K562 (cell line): ENCODE measurements around the gene CXCL6. TPM values are rescaled to one million over a fixed set of nuclear protein-coding genes. Genes with fewer than 3 reads are reported as not detected.

ENCODE experiments used
- ATAC-seq: fragments of 200-7000 bp; cut with Tn5 transposase; 3 replicates; pipeline ENCODE4 v1.9.1; 2020; ENCODE audit warnings: moderate library complexity
- BruUV-seq: library from RNA; stranded (reverse); fragments of 400-500 nt; replicated peaks from 2 replicates; lab custom pipeline; 2021; lab: Mats Ljungman, UMichigan
- CTCF ChIA-PET: fragments of 300-600 bp; formaldehyde crosslinking; extraction: SDS; loops from one replicate; lab custom pipeline; 2021; ENCODE audit warnings: low intra/inter-chr PET ratio; lab: Yijun Ruan, JAX
- POLR2A ChIA-PET: fragments of 300-600, 350-650 bp; sonication (Branson Sonifier 250); formaldehyde crosslinking; extraction: SDS; loops from one replicate; lab custom pipeline; 2021; ENCODE audit warnings: antibody characterized with exemption, inconsistent platforms; lab: Yijun Ruan, JAX
- DNase-seq, 4 experiments: peaks; one replicate each; pipeline versions ENCODE4 v3.0.0 to v3.0.0-alpha.2; 2011 to 2018; ENCODE audit warnings: low spot score in 3 of 4, mixed read lengths in 3 of 4; ENCODE audit errors: extremely low read depth in 1 of 4
- FAIRE-seq: peaks from 2 replicates; lab custom pipeline; 2011; peaks lifted over from hg19 to GRCh38; lab: Jason Lieb, UNC
- H2AFZ ChIP-seq: 2 replicates; pipeline ENCODE4 v1.6.0; 2011; ENCODE audit warnings: low read depth, low read length, control low read depth, inconsistent platforms
- H3K27ac ChIP-seq: fragments of 200-600 bp; 3 replicates; pipeline ENCODE4 v1.8.0; 2011; ENCODE audit warnings: low read depth, mild to moderate bottlenecking, control low read depth, inconsistent platforms, low read length, moderate library complexity, mixed read lengths; ENCODE audit errors: extremely low read depth
- H3K27me3 ChIP-seq, 2 experiments: fragments of 300-600 bp in 1 of 2; 2 replicates in 1 of 2; 3 replicates in 1 of 2; pipeline versions ENCODE4 v1.6.0 to v1.8.0; 2011; ENCODE audit warnings: inconsistent platforms in 2 of 2, low read length in 2 of 2, mild to moderate bottlenecking in 1 of 2, mixed read lengths in 1 of 2, moderate library complexity in 1 of 2; ENCODE audit not compliant: control insufficient read depth in 2 of 2, insufficient read depth in 2 of 2
- H3K36me3 ChIP-seq: fragments of 300-600 bp; 3 replicates; pipeline ENCODE4 v1.8.0; 2011; ENCODE audit warnings: mild to moderate bottlenecking, low read length, inconsistent platforms; ENCODE audit not compliant: control insufficient read depth, insufficient read depth
- H3K4me1 ChIP-seq, 2 experiments: fragments of 200-600 bp in 1 of 2; replicated peaks in 1 of 2; 2 replicates in 1 of 2; 3 replicates in 1 of 2; pipeline versions ENCODE4 v1.5.1 to v1.8.0; 2011; ENCODE audit warnings: inconsistent platforms in 2 of 2, low read length in 2 of 2, mild to moderate bottlenecking in 1 of 2, mixed read lengths in 1 of 2, moderate library complexity in 1 of 2; ENCODE audit not compliant: control insufficient read depth in 2 of 2, insufficient read depth in 2 of 2
- H3K4me2 ChIP-seq: 2 replicates; pipeline ENCODE4 v1.6.1; 2011; ENCODE audit warnings: low read length, control low read depth, inconsistent platforms, mixed read lengths; ENCODE audit not compliant: insufficient read depth
- H3K4me3 ChIP-seq: fragments of 200-600 bp; sonication (generic), shearing (Covaris generic); 2 replicates; pipeline ENCODE4 v1.5.1; 2016; ENCODE audit warnings: control low read depth, inconsistent platforms
- H3K79me2 ChIP-seq: fragments of 200-600 bp; 3 replicates; pipeline ENCODE4 v1.8.0; 2011; ENCODE audit warnings: low read length, inconsistent platforms; ENCODE audit not compliant: control insufficient read depth, insufficient read depth
- H3K9ac ChIP-seq, 2 experiments: 2 replicates each; pipeline versions ENCODE4 v1.6.0 to v1.6.1; 2011; ENCODE audit warnings: low read depth in 2 of 2, low read length in 2 of 2, control low read depth in 1 of 2, inconsistent platforms in 1 of 2, mild to moderate bottlenecking in 1 of 2, mixed read lengths in 1 of 2; ENCODE audit not compliant: insufficient read depth in 1 of 2
- H3K9me1 ChIP-seq: one replicate; pipeline ENCODE4 v1.6.0; 2011; ENCODE audit warnings: inconsistent platforms, mild to moderate bottlenecking, low read length, moderate library complexity; ENCODE audit not compliant: control insufficient read depth, insufficient read depth
- H3K9me3 ChIP-seq: replicated peaks from 2 replicates; pipeline ENCODE4 v1.5.1; 2011; ENCODE audit warnings: low read depth, low read length, inconsistent platforms; ENCODE audit not compliant: control insufficient read depth, insufficient read depth
- H4K20me1 ChIP-seq: replicated peaks from 2 replicates; pipeline ENCODE4 v1.6.1; 2011; ENCODE audit warnings: low read length, inconsistent platforms, mixed read lengths; ENCODE audit not compliant: control insufficient read depth, insufficient read depth
- ARID2 ChIP-seq: fragments of 450-650 bp; IDR thresholded peaks from 2 replicates; pipeline ENCODE4 v1.6.1; 2017; ENCODE audit warnings: antibody characterized with exemption, mild to moderate bottlenecking
- HDGF ChIP-seq: fragments of 450-650 bp; IDR thresholded peaks from 2 replicates; pipeline ENCODE4 v1.6.1; 2016
- TCF7L2 ChIP-seq: fragments of 150-350 bp; IDR thresholded peaks from 2 replicates; pipeline ENCODE4 v1.6.1; 2016; ENCODE audit warnings: low read depth, mild to moderate bottlenecking, low read length, moderate library complexity
- ZC3H4 ChIP-seq: sonication (generic); formaldehyde crosslinking; IDR thresholded peaks from 2 replicates; pipeline ENCODE4 v1.9.0; 2021; ENCODE audit warnings: missing genetic modification reagents, borderline replicate concordance
- WGBS: fragments of 100-300 bp; shearing (Covaris generic); methylation state at CpG from one replicate; pipeline ENCODE4 v1.1.6; 2016; ENCODE audit warnings: low coverage, mixed read lengths; ENCODE audit not compliant: insufficient coverage; ENCODE audit errors: missing lambda C conversion rate; 5-methylcytosine and 5-hydroxymethylcytosine counted together
- in situ Hi-C: fragments of 300-500 bp; cut with MboI; formaldehyde crosslinking; loops from 4 replicates; pipeline ENCODE4 v1.15.0; 2018; ENCODE audit warnings: inconsistent platforms, mixed read lengths
- intact Hi-C: fragments of 100-400 bp; cut with micrococcal nuclease; formaldehyde crosslinking; loops from 2 replicates; pipeline ENCODE4 v1.14.2; 2022
- polyA plus RNA-seq, 8 experiments: library from polyadenylated mRNA; depleted of rRNA in 4 of 8; stranded (reverse) in 5 of 8; unstranded in 3 of 8; fragments of >200 nt; fragmentation: Nextera tagmentation in 2 of 8; fragmentation: Illumina TruSeq in 1 of 8; extraction: Ambion mirVana in 2 of 8; extraction: Trizol in 1 of 8; gene quantifications; 2 replicates each; pipeline versions ENCODE4 v1.2.1 to v1.2.3, GENCODE V29; 2011 to 2014; ENCODE audit warnings: inconsistent platforms in 1 of 8, missing spikeins in 1 of 8
- total RNA-seq, 7 experiments: library from RNA; depleted of rRNA in 6 of 7; stranded (reverse); fragments of >200 nt in 6 of 7; fragmentation: Illumina TruSeq in 2 of 7; extraction: Trizol in 2 of 7; gene quantifications; 2 replicates each; pipeline versions ENCODE4 v1.2.1 to v1.2.3, GENCODE V29; 2011 to 2021; ENCODE audit warnings: low replicate concordance in 1 of 7
- TF ChIP-seq, protein P1 (sequence below): fragments of 450-650 bp; IDR thresholded peaks from 2 replicates; pipeline ENCODE4 v1.6.1; 2014; ENCODE audit warnings: low read depth, mild to moderate bottlenecking, moderate library complexity, borderline replicate concordance
- TF ChIP-seq, protein P2 (sequence below), 2 experiments: fragments of 450-650 bp; IDR thresholded peaks; 2 replicates each; pipeline ENCODE4 v1.6.1; 2016; ENCODE audit warnings: mild to moderate bottlenecking in 2 of 2, borderline replicate concordance in 1 of 2, low read depth in 1 of 2, moderate library complexity in 1 of 2

Gene CXCL6
- total and polyA plus RNA-seq, 9 of the 15 experiments (the other 6 are each of a cell fraction or from before 2014, with no cell fraction given) = not detected

DNA sequence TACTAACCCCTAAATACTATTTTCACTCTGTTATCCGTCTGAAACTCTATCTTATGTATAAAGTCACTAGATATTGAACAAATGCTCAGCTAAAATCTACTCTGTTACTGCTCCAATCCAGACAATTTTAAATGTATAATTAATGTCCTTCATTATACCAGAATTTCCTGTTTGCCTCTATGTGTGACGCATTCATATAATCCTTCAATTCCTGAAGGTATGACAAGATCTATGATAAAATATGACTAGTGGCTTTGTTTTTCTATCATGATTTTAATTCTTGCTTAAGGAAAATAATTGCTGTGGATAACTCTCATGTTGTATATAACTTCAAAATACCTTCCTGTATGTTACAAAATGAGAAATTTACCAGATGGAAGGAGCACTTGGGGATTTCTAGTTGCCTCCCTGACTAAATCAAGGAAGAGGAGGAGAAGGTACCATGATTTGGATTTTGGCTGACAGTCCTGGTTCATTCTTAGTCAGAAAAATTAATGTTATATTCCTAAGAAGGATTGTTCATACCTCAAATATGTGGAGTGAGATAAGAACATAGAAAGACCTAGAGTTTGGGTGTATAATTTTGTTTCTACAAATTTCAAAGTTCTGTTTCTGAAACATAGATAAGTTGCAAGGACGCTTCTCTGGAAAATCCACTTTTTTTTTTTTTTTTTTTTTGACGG lies 4.9 kb downstream of the CXCL6 start:
- WGBS = 79% methylated on average over 2 of the region's 4 CpGs
- DNase-seq (no peak), FAIRE-seq (no peak), ATAC-seq (no peak)
- TF ChIP-seq TCF7L2 (no peak), ARID2 (no peak), HDGF (no peak)
- TF ChIP-seq, protein P1, sequence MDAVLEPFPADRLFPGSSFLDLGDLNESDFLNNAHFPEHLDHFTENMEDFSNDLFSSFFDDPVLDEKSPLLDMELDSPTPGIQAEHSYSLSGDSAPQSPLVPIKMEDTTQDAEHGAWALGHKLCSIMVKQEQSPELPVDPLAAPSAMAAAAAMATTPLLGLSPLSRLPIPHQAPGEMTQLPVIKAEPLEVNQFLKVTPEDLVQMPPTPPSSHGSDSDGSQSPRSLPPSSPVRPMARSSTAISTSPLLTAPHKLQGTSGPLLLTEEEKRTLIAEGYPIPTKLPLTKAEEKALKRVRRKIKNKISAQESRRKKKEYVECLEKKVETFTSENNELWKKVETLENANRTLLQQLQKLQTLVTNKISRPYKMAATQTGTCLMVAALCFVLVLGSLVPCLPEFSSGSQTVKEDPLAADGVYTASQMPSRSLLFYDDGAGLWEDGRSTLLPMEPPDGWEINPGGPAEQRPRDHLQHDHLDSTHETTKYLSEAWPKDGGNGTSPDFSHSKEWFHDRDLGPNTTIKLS = no peak
- H3K4me3 ChIP-seq = no peak overlapping the region
- no TSS peak for BruUV-seq
- no peak overlapping the region for H3K27ac ChIP-seq
- no peak overlapping the region for H3K9ac ChIP-seq
- no peaks in the 10 kb centered on the region for H3K36me3 ChIP-seq
- ChIA-PET CTCF (no interaction called here), POLR2A (no interaction called here)
- H3K4me2 ChIP-seq = no peak overlapping the region
- no peaks in the 10 kb centered on the region for H3K27me3 ChIP-seq
- in situ Hi-C loops (no loop called here), intact Hi-C loops (no loop called here)
- H3K9me1 ChIP-seq = no peaks in the 10 kb centered on the region
- peaks cover 0 to 5% of the 10 kb centered on the region in 2 experiments; a peak in 2 of 5 replicates for H3K4me1 ChIP-seq
- no peaks in the 10 kb centered on the region for H3K79me2 ChIP-seq
- H4K20me1 ChIP-seq = no peaks in the 10 kb centered on the region
- H3K9me3 ChIP-seq = no peaks in the 10 kb centered on the region
- no peak overlapping the region for H2AFZ ChIP-seq

DNA sequence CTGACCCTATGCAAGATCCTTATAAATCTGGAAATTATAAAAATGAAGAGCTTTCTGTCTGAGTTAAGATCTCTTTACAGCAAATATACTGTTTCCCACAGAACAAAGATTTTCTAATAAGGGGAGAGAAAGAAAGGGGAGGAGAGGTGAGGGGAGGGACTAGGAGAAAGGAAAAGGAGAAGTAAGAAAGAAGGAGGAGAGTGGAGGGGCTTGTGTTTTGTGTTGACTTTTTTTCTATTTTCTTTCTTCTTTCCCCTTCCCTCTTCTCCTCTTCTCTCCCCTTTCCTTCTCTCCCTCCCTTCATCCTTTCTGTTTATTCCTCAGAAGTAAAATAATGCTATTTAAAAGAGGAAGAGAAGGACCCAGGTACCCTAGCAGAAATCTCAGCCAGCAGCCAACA lies 6.2 kb downstream of the CXCL6 start:
- no peak overlapping the region for H3K4me2 ChIP-seq
- no peak overlapping the region for H3K9ac ChIP-seq
- H3K4me1 ChIP-seq = peaks cover 0 to 5% of the 10 kb centered on the region in 2 experiments; a peak in 2 of 5 replicates
- no peak overlapping the region for H2AFZ ChIP-seq
- ChIA-PET CTCF (no interaction called here), POLR2A (no interaction called here)
- no TSS peak for BruUV-seq
- no peak for ATAC-seq
- H3K27me3 ChIP-seq = no peaks in the 10 kb centered on the region
- H3K79me2 ChIP-seq = no peaks in the 10 kb centered on the region
- H3K9me3 ChIP-seq = no peaks in the 10 kb centered on the region
- no peak overlapping the region for H3K4me3 ChIP-seq
- no peak overlapping the region for H3K27ac ChIP-seq
- intact Hi-C loops = no loop called here
- FAIRE-seq = no peak
- no peak for DNase-seq
- no peaks in the 10 kb centered on the region for H4K20me1 ChIP-seq
- in situ Hi-C loops = no loop called here
- no peaks in the 10 kb centered on the region for H3K9me1 ChIP-seq
- no peaks in the 10 kb centered on the region for H3K36me3 ChIP-seq
- TF ChIP-seq, protein P2, sequence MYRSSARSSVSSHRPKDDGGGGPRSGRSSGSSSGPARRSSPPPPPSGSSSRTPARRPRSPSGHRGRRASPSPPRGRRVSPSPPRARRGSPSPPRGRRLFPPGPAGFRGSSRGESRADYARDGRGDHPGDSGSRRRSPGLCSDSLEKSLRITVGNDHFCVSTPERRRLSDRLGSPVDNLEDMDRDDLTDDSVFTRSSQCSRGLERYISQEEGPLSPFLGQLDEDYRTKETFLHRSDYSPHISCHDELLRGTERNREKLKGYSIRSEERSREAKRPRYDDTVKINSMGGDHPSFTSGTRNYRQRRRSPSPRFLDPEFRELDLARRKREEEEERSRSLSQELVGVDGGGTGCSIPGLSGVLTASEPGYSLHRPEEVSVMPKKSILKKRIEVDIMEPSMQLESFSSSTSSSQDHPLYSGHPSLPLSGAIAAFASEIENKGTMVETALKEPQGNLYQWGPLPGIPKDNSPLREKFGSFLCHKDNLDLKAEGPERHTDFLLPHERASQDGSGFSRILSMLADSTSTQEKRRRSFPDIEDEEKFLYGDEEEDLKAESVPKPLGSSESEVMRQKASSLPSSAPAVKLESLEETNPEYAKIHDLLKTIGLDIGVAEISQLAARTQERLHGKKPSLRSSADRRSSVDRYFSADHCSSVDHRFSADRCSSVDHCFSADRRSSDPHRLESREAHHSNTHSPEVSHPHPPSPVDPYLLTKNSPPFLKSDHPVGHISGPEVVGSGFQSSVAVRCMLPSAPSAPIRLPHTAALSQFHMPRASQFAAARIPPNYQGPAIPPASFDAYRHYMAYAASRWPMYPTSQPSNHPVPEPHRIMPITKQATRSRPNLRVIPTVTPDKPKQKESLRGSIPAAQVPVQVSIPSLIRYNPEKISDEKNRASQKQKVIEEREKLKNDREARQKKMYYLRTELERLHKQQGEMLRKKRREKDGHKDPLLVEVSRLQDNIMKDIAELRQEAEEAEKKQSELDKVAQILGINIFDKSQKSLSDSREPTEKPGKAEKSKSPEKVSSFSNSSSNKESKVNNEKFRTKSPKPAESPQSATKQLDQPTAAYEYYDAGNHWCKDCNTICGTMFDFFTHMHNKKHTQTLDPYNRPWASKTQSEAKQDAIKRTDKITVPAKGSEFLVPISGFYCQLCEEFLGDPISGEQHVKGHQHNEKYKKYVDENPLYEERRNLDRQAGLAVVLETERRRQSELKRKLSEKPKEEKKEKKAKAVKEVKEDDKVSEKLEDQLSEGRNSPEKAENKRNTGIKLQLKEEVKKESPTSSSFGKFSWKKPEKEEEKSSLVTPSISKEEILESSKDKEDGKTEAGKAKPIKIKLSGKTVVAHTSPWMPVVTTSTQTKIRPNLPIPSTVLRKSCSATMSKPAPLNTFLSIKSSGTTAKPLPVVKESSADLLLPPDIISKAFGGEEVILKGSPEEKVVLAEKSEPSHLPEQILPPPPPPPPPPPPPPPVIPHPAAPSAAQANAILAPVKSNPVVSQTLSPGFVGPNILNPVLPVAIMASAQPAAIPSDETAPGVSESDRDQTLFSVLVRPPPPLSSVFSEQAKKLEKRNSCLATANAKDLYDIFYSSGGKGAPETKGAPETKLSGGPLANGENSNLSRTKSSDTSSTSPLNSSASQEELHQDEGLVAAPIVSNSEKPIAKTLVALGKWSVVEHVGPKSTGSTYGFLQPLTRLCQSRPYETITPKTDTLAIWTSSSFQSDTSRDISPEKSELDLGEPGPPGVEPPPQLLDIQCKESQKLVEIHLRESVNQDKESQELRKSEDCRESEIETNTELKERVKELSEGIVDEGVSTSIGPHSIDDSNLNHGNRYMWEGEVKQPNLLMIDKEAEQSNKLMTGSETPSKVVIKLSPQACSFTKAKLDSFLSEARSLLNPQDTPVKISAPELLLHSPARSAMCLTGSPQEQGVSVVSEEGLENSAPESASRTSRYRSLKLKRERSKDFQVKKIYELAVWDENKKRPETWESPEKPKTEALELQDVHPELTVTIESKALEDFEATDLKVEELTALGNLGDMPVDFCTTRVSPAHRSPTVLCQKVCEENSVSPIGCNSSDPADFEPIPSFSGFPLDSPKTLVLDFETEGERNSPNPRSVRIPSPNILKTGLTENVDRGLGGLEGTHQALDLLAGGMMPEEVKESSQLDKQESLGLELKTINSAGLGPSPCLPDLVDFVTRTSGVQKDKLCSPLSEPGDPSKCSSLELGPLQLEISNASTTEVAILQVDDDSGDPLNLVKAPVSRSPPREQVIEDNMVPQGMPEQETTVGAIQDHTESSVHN (IDR thresholded peaks at IDR 0.05; ENCODE audit: borderline replicate concordance in 1 of 2, low read depth in 1 of 2) = no peak
- no peak for TF ChIP-seq ZC3H4 (CRISPR knock-in tag)
